ENCODE results near the gene OAS1.

OAS1 gene

DNA sequence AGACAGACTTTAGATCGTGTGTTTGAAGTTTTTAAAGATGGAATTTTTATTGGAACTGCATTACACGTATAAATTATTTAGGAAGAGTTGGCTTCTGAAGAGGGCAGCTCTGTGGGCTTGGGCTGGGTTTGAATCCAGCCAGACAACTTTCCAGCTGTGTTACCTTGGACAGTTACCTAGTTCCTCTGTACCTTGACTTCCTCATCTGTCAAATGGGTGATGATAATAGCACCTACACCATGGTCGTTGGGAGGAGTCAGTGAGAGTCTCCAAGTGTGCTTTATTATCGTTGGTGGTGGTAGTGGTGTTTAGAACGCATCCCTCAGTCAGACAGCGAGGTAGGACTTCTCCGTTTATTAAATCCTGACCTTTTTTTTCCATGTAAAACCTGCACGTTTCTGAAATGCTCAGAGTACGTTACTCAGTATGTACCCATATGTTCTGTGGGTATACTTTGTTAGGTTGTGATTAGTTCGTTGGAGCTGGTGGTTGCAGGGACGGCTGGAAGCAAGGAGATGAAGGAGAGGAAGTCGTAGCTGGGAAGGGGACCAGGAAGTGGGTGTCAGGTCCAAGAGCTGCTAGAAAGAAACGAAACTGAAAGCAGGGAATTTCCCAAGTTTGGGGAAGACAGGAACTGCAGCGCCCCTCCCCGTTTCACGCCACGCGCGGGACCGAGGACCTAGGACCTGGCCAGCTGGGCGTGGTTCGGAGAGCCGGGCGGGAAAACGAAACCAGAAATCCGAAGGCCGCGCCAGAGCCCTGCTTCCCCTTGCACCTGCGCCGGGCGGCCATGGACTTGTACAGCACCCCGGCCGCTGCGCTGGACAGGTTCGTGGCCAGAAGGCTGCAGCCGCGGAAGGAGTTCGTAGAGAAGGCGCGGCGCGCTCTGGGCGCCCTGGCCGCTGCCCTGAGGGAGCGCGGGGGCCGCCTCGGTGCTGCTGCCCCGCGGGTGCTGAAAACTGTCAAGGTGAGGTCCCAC lies 31.3 kb downstream of the OAS1 start, which contains the start of gene OAS3:
OAS3 (plus strand) TSS at position 734 of the 979 bp plus-strand sequence; CDS start at position 791, 57 bp downstream.
- peak; percentile 73 for DNase-seq (ENCODE audit: extremely low read depth, insufficient read length)
- Histone ChIP-seq H3K36me3 (ENCODE audit: control insufficient read depth, insufficient read depth, low read length) (peaks cover 2% of the 10 kb centered on the region; the same call in 1 of the 2 replicates), H3K27me3 (replicated peaks; ENCODE audit: control insufficient read depth, insufficient read depth, low read length) (no peaks in the 10 kb centered on the region), H3K4me3 (replicated peaks; ENCODE audit: low read depth, low read length) (peak within 1 kb of the TSS; percentile 73)
- TF ChIP-seq, protein P1, sequence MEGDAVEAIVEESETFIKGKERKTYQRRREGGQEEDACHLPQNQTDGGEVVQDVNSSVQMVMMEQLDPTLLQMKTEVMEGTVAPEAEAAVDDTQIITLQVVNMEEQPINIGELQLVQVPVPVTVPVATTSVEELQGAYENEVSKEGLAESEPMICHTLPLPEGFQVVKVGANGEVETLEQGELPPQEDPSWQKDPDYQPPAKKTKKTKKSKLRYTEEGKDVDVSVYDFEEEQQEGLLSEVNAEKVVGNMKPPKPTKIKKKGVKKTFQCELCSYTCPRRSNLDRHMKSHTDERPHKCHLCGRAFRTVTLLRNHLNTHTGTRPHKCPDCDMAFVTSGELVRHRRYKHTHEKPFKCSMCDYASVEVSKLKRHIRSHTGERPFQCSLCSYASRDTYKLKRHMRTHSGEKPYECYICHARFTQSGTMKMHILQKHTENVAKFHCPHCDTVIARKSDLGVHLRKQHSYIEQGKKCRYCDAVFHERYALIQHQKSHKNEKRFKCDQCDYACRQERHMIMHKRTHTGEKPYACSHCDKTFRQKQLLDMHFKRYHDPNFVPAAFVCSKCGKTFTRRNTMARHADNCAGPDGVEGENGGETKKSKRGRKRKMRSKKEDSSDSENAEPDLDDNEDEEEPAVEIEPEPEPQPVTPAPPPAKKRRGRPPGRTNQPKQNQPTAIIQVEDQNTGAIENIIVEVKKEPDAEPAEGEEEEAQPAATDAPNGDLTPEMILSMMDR (IDR thresholded peaks at IDR 0.05; ENCODE audit: insufficient read depth, low read length, poor library complexity, severe bottlenecking) = no peak

DNA sequence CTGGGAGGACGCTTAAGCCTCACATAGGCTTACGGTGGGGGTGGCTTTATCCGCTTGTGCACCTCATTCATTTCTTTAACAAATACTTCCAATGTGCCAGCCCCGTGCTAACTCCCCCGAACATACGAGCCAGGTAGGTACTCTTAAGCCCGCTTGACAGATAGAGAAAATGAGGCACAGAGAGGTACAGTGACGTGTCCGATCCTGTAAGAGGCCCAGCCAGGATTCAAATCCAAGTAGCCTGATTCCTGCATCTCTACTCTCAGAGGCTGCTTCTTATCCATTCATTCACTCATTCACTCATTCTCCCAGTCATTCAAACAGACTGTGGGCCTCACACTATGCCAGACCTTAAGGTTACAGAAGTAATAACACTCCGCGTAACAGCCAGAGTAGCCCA lies 32.0 kb downstream of the OAS1 start:
- no peaks in the 10 kb centered on the region for H3K27me3 ChIP-seq (replicated peaks; ENCODE audit: control insufficient read depth, insufficient read depth, low read length)
- H3K36me3 ChIP-seq (ENCODE audit: control insufficient read depth, insufficient read depth, low read length) = peaks cover 2% of the 10 kb centered on the region
- H3K4me3 ChIP-seq (replicated peaks; ENCODE audit: low read depth, low read length) = peak overlapping the region; percentile 73
- no peak for DNase-seq (ENCODE audit: extremely low read depth, insufficient read length)
- TF ChIP-seq, protein P1 (IDR thresholded peaks at IDR 0.05; ENCODE audit: insufficient read depth, low read length, poor library complexity, severe bottlenecking) = no peak

DNA sequence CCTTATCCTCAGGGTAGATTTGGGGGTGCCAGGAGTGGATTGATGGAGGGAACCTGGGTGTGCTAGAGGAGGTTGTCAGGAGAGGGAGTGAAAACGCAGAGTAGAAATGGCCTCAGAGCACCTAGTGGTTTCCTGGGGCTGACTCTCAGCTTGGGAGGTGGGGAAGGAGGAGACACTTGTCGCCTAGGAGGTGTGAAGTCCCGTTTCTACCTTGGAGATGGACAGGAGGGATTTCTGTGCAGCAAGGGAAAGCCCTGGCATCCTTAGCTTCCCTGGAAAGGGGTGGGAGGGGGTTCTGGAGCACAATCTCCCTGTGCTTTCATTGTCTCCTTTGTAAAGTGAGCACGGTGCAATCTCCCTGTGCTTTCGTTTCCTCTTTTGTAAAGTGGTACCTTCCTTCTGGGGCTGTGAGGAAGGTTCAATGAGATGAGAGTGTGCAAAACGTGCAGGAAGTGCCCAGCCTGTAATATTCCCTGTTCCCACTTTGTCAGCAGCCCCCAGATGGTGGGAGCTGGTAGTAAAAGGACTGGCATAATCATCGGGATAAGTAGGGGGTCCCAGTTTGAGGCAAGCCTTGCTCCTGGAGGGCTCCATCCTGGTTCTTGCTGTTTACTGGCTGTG lies 33.1 kb downstream of the OAS1 start:
- TF ChIP-seq, protein P1 (IDR thresholded peaks at IDR 0.05; ENCODE audit: insufficient read depth, low read length, poor library complexity, severe bottlenecking) = no peak
- Histone ChIP-seq H3K4me3 (replicated peaks; ENCODE audit: low read depth, low read length) (peak overlapping the region; percentile 73), H3K36me3 (ENCODE audit: control insufficient read depth, insufficient read depth, low read length) (peaks cover 2% of the 10 kb centered on the region), H3K27me3 (replicated peaks; ENCODE audit: control insufficient read depth, insufficient read depth, low read length) (no peaks in the 10 kb centered on the region)
- DNase-seq (ENCODE audit: extremely low read depth, insufficient read length) = peak; percentile 54

DNA sequence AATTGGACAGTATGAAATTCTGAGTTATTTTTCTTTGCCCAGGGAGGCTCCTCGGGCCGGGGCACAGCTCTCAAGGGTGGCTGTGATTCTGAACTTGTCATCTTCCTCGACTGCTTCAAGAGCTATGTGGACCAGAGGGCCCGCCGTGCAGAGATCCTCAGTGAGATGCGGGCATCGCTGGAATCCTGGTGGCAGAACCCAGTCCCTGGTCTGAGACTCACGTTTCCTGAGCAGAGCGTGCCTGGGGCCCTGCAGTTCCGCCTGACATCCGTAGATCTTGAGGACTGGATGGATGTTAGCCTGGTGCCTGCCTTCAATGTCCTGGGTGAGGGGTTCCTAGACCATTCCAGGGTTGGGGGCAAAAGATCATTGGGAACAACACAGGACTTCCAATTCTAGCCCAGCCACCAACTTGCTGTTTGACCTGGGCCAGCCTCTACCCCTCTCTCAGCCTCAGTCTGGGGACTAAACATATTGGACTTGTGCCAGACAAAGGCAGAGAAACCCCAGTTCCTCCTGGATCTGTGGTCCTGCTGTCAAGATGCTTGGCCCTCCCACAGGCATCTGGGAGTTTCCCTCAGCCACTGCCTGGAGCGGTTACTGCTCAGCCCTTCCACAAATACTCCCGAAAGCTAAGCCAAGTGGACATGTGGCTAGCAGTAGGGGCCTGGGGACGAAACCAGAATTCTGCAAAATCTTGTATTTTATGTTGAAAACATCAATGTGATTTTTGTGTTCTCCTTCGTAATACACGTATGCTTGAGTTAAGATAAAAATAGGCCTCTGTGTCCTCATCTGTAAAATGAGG lies 35.0 kb downstream of the OAS1 start:
- no peak overlapping the region for H3K4me3 ChIP-seq (replicated peaks; ENCODE audit: low read depth, low read length)
- TF ChIP-seq, protein P1 (IDR thresholded peaks at IDR 0.05; ENCODE audit: insufficient read depth, low read length, poor library complexity, severe bottlenecking) = no peak

DNA sequence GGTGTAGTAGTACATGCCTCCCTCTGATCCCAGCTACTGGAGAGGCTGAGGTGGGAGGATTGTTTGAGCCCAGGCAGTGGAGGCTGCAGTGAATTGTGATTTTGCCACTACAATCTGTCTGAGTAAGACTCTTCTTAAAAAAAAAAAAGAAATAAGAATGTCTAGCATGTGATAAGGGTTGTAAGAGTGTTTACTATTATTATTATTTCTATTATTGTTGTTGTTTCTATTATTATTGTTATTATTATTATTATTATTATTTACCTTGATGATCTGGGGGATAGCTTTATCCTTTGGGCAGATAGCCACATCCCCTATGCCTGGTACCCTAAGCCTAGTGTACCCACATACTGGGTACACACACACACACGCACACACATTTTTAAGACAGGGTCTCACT lies 35.8 kb downstream of the OAS1 start:
- no peak for DNase-seq (ENCODE audit: extremely low read depth, insufficient read length)
- no peaks in the 10 kb centered on the region for H3K27me3 ChIP-seq (replicated peaks; ENCODE audit: control insufficient read depth, insufficient read depth, low read length)
- TF ChIP-seq, protein P1 (IDR thresholded peaks at IDR 0.05; ENCODE audit: insufficient read depth, low read length, poor library complexity, severe bottlenecking) = no peak
- H3K4me3 ChIP-seq (replicated peaks; ENCODE audit: low read depth, low read length) = no peak overlapping the region
- peaks cover 4% of the 10 kb centered on the region for H3K36me3 ChIP-seq (ENCODE audit: control insufficient read depth, insufficient read depth, low read length)

More for the DNA sequence above, 35.0 kb downstream of the OAS1 start:
- Histone ChIP-seq H3K36me3 (ENCODE audit: control insufficient read depth, insufficient read depth, low read length) (peaks cover 4% of the 10 kb centered on the region), H3K27me3 (replicated peaks; ENCODE audit: control insufficient read depth, insufficient read depth, low read length) (no peaks in the 10 kb centered on the region)
- no peak for DNase-seq (ENCODE audit: extremely low read depth, insufficient read length)
